Colon (tissue), 2 donors: ENCODE measurements around the gene MEI1.

ENCODE experiments used
- FAIRE-seq: peaks from 2 replicates; lab custom pipeline; 2012; peaks lifted over from hg19 to GRCh38; lab: Jason Lieb, UNC
- donor health status: control.
- donor health status: control.

MEI1 gene

DNA sequence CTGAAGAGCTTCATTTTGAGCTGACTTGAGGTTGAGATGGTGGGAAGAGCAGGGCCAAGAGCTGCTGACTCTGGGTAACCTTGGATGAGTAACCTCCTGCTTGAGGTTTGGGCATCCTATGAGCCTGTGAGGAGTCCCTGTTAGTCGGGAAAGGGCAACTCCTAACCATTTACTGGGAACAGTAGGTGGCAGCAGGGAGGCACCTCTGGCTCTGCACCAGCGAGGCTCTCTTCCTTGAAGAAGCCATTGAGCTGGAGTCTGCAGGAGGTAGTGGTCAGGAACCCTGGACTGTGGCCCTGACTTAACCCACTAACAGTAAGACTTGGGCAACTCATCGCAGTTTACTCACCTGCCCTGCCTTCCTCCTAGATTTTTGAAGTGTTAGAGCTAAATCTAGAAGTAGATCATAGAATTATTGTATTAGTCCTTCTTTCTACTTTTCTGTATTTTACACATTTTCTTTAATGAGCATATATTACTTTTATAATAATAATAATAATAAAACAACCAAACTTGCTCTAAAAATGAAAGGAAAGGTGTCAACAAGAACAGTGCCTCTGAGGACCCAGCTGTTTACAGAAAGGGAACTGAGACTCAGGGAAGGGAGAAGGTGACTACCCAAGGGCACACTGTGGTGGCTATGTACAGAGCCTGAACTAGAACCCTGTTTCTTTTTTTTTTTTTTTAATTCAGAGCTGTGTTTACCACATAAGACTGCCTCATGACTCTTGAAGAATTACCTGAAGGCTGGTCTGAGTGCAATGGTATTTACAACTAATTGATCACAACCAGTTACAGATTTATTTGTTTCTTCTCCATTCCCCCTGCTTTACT lies 47.5 kb downstream of the MEI1 start:
- FAIRE-seq = no peak

DNA sequence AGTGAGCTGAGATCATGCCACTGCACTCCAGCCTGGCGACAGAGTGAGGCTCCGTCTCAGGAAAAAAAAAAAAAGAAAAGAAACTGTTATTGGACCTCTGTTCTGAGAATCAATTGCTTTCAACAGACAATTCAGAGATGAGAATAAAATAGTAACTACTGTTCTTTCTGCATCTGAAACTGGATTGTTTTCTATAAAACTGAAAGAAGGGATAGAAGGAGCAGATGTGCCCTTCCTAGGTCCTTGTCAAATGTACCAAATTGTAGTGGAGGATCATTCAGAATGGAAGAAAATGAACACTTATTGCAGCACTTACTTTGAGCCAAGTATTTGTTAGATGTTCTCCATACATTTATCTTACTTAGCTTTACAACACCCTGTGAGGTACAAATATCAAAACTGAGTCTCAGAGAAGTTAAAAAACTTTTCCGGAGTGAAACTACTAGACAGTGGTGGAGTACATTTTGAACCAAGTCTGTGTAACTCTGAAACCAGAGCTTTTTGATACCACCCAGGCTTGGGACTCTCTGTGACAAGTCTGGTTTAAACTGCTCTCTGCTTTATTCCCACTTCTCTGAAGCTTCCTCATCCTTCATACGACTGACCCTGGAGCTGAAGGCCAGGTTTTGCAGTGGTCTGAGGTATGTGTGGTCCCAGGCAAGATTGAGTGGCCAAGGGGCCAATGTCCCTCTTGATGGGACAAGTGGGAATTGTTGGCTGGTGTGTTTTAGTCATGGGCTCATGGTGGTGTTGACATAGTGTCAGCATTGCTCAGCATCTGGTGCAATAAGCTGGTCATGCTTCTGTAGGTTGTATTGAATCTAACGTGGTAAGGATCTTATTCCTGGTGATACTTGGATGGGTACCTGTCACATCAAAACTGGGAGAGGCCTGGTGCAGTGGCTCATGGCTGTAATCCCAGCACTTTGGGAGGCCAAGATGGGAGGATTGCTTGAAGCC lies 53.0 kb downstream of the MEI1 start:
- no peak for FAIRE-seq

GRCh38 chr22:41753984-41754383 lies 54.7 kb downstream of the MEI1 start:
- FAIRE-seq = no peak

- FAIRE-seq = no peak
Measured at GRCh38 chr22:41757502-41757901, 58.2 kb downstream of the MEI1 start.

- no peak for FAIRE-seq
Measured at GRCh38 chr22:41758231-41758630, 58.9 kb downstream of the MEI1 start.

DNA sequence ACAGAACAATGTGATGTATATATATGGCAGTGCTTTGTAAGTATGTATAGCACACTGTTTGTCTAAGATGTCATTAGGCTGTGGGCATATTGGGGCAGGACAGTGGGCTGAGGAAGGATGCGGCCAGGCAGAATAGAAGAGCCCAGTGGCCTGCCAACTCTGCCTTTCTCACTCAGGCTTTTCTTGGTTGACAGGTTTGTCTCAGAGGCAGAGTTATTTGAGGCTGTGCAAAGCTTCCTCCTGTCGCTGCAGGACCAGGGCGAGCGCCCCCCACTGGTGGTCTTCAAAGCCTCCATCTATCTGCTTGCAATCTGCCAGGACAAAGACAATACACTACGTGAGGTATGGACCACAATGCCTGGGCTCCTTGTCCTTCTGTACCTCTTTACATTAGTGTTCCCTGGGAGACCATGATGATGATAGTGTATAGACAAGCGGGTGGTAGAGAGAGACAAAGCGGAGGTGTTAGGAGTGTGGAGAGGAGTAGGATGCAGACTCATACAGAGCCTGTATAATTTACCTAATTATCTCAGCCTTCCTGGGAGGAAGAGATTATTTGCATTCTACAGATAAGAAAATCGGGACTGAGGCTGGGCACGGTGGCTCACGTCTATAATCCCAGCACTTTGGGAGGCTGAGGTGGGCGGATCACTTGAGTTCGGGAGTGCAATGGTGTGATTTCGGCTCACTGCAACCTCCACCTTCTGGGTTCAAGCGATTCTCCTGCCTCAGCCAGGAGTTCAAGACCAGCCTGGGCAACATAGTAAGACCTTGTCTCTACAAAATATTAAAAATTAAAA lies 63.9 kb downstream of the MEI1 start:
- no peak for FAIRE-seq

DNA sequence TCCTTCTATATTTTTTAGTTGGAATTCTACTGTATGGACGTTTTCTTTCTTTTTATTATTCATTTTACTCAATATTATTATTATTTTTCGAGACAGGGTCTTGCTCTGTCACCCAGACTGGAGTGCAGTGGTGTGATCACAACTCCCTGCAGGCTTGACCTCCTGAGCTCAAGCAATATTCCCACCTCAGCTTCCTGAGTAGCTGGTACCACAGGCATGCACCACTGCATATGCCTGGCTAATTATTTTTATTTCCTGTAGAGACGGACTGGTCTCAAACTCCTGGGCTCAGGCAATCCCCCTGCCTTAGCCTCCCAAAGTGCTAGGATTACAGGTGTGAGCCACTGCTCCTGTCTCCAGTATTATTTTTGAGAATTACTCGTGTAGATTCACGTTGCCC lies 67.2 kb downstream of the MEI1 start:
- no peak for FAIRE-seq

DNA sequence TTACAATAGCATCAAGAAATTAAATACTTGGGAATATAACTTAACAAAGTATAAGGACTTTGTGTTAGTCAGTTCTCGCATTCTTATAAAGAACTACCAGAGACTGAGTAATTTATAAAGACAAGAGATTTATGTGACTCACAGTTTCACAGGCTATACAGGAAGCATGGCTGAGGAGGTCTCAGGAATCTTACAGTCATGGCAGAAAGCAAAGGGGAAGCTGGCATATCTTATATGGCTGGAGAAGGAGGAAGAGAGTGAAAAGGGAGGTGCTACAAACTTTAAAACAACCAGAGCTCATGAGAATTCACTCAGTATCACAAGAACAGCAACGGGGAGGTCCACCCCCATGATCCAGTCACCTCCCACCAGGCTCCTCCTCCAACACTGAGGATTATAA lies 69.1 kb downstream of the MEI1 start:
- FAIRE-seq = no peak

GRCh38 chr22:41770715-41771468 lies 71.6 kb downstream of the MEI1 start:
- no peak for FAIRE-seq

DNA sequence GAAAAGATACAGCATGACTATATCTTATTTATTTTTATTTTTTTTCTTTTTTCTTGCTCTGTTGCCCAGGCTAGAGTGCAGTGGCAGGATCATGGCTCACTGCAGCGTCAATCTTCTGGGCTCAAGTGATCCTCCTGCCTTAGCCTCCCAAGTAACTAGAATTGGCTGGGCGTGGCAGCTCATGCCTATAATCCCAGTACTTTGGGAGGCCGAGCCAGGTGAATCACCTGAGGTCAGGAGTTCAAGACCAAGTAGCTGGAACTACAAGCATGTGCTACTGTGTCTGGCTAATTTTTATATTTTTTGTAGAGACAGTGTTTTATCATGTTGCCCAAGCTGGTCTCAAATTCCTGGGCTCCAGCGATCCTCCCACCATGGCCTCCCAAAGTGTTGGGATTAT lies 72.9 kb downstream of the MEI1 start:
- FAIRE-seq = no peak

DNA sequence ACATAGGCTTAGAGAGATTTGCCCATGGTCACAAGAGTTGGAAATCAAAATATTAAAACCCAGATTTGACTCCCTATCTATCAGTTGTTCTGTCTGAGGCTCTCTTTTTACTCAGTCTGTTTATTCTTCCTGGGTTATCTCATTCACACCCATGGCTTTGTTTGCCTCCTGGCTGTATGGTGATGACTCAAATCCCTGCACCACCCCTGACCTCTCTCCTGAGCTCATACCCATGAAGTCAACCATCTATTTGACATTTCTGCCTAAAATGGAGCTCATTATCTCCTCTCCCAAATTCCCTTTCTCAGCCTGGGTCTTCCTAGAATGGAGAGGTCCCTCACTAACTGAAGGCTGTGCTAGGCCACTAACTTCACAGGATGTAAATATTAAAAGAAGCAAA lies 73.3 kb downstream of the MEI1 start:
- FAIRE-seq = no peak

GRCh38 chr22:41775338-41775737 lies 76.0 kb downstream of the MEI1 start:
- FAIRE-seq = no peak

GRCh38 chr22:41775976-41776375 lies 76.7 kb downstream of the MEI1 start:
- FAIRE-seq = no peak

- FAIRE-seq = no peak
Measured at GRCh38 chr22:41776381-41776780, 77.1 kb downstream of the MEI1 start.

DNA sequence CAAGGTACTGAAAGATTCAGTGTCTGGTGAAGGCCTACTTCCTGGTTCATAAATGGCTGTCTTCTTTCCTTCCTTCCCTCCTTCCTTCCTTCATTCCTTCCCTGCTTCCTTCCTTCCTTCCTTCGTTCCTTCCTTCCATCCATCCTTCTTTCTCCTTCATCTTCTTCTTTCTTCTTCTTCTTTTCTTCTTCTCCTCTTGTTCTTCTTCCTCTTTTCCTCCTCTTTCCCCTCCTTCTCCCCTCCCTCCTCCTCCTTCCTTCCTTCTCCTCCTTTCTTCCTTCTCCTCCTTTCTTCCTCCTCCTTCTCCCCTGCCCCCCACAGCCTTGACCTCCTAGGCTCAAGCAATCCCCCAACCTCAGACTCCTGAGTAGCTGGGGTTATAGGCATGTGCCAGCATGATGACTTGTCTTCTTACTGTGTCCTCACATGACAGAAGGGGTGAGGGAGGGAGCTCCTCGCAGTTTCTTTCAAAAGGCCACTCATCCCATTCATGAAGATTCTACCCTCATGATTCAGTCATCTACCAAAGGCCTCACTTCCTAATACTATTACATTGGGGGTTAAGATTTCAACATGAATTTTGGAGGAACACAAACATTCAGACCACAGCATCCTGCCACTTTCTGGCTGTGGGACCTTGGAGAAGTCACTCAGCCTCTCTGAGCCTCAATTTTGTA lies 78.6 kb downstream of the MEI1 start:
- no peak for FAIRE-seq

GRCh38 chr22:41779929-41780505 lies 80.7 kb downstream of the MEI1 start:
- FAIRE-seq = no peak

DNA sequence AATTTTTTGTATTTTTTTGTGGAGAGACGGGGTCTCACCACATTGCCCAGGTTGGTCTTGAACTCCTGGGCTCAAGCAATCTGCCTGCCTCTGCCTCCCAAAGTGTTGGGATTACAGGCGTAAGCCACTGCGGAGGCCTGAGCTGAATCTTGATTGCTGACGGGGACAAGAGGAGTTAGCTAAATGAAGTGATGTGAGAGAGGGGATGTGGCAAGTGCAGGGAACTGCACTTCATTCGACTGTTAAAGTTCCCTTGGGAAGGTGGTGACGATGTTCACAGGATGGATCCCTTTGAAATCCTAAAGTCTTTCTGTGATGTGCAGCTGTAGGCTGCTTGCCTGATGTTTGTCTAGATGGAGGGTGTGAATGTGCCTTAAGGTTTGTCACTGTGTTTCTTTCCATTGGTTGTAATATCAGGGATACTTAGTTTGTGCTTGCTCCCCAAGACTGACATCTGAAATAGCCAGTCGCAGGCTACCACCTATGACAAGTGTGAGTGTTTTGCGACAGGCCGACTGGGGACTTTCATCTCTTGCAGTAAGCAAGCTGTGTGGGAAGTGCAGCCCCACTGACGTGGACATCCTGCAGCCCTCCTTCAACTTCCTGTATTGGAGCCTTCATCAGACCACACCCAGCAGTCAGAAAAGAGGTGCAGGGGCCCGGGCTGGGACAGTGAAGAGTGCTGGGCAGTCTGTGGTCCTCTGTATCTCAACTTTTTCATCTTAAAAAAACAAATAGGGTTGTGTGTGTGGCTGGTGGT lies 81.6 kb downstream of the MEI1 start:
- no peak for FAIRE-seq

GRCh38 chr22:41781507-41781906 lies 82.2 kb downstream of the MEI1 start:
- no peak for FAIRE-seq

DNA sequence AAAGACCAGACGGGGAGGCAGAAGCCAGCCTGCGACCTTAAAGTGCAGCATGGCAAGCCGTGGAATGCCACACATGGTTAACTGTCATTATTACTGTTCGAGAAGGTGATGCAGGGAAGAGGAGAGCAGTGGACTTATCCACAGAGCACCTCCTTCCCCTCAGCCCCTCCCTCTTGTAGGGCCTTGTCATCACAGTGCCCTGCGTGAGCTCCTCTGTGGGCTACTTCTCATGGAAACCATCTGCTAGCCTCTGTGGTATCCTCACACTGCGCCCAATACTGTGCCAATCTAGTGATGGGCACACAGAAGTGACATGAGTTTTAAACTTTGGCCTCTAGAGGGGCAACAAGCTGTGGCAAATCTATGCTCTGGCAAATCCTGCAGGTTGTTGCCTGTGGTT lies 83.0 kb downstream of the MEI1 start:
- FAIRE-seq = no peak

DNA sequence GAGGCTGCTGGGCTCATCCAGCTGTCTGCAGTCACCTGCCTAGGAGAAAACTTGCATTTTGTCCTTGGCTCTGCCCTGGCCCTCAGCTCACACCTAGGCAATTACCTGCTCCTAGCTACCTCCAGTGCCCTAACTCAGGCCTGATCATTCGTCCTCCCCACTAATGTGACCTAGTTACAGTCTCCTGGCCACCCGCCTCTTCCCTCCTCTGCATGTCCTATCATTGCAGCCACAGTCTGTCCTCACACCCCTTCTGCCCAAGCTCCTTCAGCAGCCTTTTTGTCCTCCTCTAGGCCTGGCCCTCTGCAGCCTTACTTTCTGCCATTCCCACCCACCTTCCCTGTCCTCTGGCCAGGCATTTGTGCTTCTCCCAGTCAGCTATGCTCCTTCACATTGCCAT lies 83.4 kb downstream of the MEI1 start:
- FAIRE-seq = no peak
